B cell (primary cell): Measurements from ENCODE around the gene CLEC4D.

ENCODE experiments used
- CTCF ChIP-seq: fragments of 200-600 bp; IDR thresholded peaks from one replicate; pipeline ENCODE4 v1.8.0; 2022; ENCODE audit warnings: antibody characterized with exemption, mild to moderate bottlenecking
- EZH2 ChIP-seq: IDR thresholded peaks from 2 replicates; pipeline ENCODE4 v1.6.1; 2012; ENCODE audit warnings: borderline replicate concordance, low read depth, mild to moderate bottlenecking, moderate library complexity, low read length; ENCODE audit not compliant: insufficient read depth, poor library complexity, severe bottlenecking

DNA sequence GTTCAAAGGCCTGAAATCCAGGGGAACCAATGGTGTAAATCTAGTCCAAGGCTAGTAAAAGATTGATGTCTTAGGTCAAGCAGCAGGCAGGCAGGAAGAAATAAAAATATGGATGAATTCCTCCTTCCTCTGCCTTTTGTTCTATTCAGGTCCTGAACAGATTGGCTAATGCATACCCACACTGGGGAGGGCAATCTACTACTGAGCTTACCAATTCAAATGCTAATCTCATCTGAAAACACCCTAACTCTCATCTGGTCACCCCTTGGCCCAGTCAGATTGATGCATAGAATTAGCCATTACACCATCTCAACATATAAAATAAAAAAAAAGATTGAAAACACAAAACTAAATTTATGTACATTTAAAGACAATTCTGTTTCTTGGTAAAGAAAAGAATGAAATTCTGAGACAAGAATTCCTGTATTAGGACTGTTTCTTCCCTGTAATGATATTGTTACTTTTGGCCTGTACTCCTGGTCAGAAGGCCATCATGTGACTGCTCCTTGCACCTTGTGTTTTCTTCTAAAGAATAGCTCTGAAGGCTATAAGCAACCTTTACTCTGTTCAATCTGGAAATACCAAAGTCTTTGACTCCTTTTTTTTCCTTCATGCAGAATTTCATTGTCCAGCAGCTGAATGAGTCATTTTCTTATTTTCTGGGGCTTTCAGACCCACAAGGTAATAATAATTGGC, 37.6 kb upstream of the CLEC4D start:
- TF ChIP-seq CTCF (no peak), EZH2 (no peak)
